ENCODE results near the gene DHCR7. TPM values are rescaled to one million over a fixed set of nuclear protein-coding genes. Genes with fewer than 3 reads are reported as not detected.

The DHCR7 gene
- total RNA-seq, 2 experiments from 2014 or later = 29.5 to 30.1 TPM

GRCh38 chr11:71474141-71474770, 26.1 kb upstream of the DHCR7 start:
- DNase-seq = no peak
- H3K4me3 Mint-ChIP-seq = no peak overlapping the region
- H3K27ac Mint-ChIP-seq = no peak overlapping the region
- POLR2A ChIA-PET = no interaction called here
- CTCF ChIA-PET = no interaction called here
- H3K4me1 Mint-ChIP-seq = no peaks in the 10 kb centered on the region
- no peaks in the 10 kb centered on the region for H3K27me3 Mint-ChIP-seq
- peaks cover 23% of the 10 kb centered on the region for H3K36me3 Mint-ChIP-seq (ENCODE audit: low read depth)
- H3K9me3 Mint-ChIP-seq = no peaks in the 10 kb centered on the region

GRCh38 chr11:71473793-71474080, 25.5 kb upstream of the DHCR7 start:
- Mint-ChIP-seq H3K27me3 (no peaks in the 10 kb centered on the region), H3K9me3 (no peaks in the 10 kb centered on the region), H3K27ac (no peak overlapping the region), H3K4me3 (no peak overlapping the region), H3K36me3 (ENCODE audit: low read depth) (peaks cover 23% of the 10 kb centered on the region), H3K4me1 (no peaks in the 10 kb centered on the region)
- ChIA-PET POLR2A (no interaction called here), CTCF (no interaction called here)
- no peak for DNase-seq

- H3K27me3 Mint-ChIP-seq = no peaks in the 10 kb centered on the region
- DNase-seq = no peak
- peaks cover 21% of the 10 kb centered on the region for H3K36me3 Mint-ChIP-seq (ENCODE audit: low read depth)
- ChIA-PET CTCF (no interaction called here), POLR2A (no interaction called here)
- no peaks in the 10 kb centered on the region for H3K9me3 Mint-ChIP-seq
- no peaks in the 10 kb centered on the region for H3K4me1 Mint-ChIP-seq
- no peak overlapping the region for H3K27ac Mint-ChIP-seq
- no peak overlapping the region for H3K4me3 Mint-ChIP-seq
These were observed 25.0 kb upstream of the DHCR7 start for GRCh38 chr11:71472941-71473792.

GRCh38 chr11:71472357-71472885, 24.2 kb upstream of the DHCR7 start:
- H3K36me3 Mint-ChIP-seq (ENCODE audit: low read depth) = peaks cover 21% of the 10 kb centered on the region
- ChIA-PET POLR2A (no interaction called here), CTCF (no interaction called here)
- no peaks in the 10 kb centered on the region for H3K27me3 Mint-ChIP-seq
- H3K27ac Mint-ChIP-seq = no peak overlapping the region
- no peaks in the 10 kb centered on the region for H3K9me3 Mint-ChIP-seq
- no peaks in the 10 kb centered on the region for H3K4me1 Mint-ChIP-seq
- H3K4me3 Mint-ChIP-seq = no peak overlapping the region
- DNase-seq = no peak

GRCh38 chr11:71470946-71471345, 22.8 kb upstream of the DHCR7 start:
- ChIA-PET POLR2A (no interaction called here), CTCF (no interaction called here)

GRCh38 chr11:71467164-71467563, 19.0 kb upstream of the DHCR7 start:
- H3K27me3 Mint-ChIP-seq = no peaks in the 10 kb centered on the region
- ChIA-PET POLR2A (no interaction called here), CTCF (no interaction called here)
- no peak for DNase-seq
- H3K4me1 Mint-ChIP-seq = no peaks in the 10 kb centered on the region
- no peak overlapping the region for H3K27ac Mint-ChIP-seq
- no peaks in the 10 kb centered on the region for H3K9me3 Mint-ChIP-seq
- H3K4me3 Mint-ChIP-seq = no peak overlapping the region
- peaks cover 29% of the 10 kb centered on the region for H3K36me3 Mint-ChIP-seq (ENCODE audit: low read depth)

More at GRCh38 chr11:71470946-71471345, 22.8 kb upstream of the DHCR7 start:
- DNase-seq = no peak
- Mint-ChIP-seq H3K36me3 (ENCODE audit: low read depth) (peaks cover 22% of the 10 kb centered on the region), H3K4me1 (no peaks in the 10 kb centered on the region), H3K27me3 (no peaks in the 10 kb centered on the region), H3K27ac (no peak overlapping the region), H3K4me3 (no peak overlapping the region), H3K9me3 (no peaks in the 10 kb centered on the region)

- no peak overlapping the region for H3K27ac Mint-ChIP-seq
- H3K4me1 Mint-ChIP-seq = no peaks in the 10 kb centered on the region
- no peak for DNase-seq
- POLR2A ChIA-PET = no interaction called here
- H3K27me3 Mint-ChIP-seq = no peaks in the 10 kb centered on the region
- no peaks in the 10 kb centered on the region for H3K9me3 Mint-ChIP-seq
- CTCF ChIA-PET = no interaction called here
- no peak overlapping the region for H3K4me3 Mint-ChIP-seq
- H3K36me3 Mint-ChIP-seq (ENCODE audit: low read depth) = peaks cover 31% of the 10 kb centered on the region
These were observed 18.2 kb upstream of the DHCR7 start for GRCh38 chr11:71466358-71466757.

- H3K27me3 Mint-ChIP-seq = no peaks in the 10 kb centered on the region
- POLR2A ChIA-PET = no interaction called here
- DNase-seq = no peak
- CTCF ChIA-PET = no interaction called here
- peaks cover 3% of the 10 kb centered on the region for H3K4me1 Mint-ChIP-seq
- H3K9me3 Mint-ChIP-seq = no peaks in the 10 kb centered on the region
- H3K27ac Mint-ChIP-seq = no peak overlapping the region
- no peak overlapping the region for H3K4me3 Mint-ChIP-seq
- peaks cover 42% of the 10 kb centered on the region for H3K36me3 Mint-ChIP-seq (ENCODE audit: low read depth)
These were observed 16.9 kb upstream of the DHCR7 start for GRCh38 chr11:71465054-71465453.

- no peak overlapping the region for H3K4me3 Mint-ChIP-seq
- ChIA-PET POLR2A (no interaction called here), CTCF (no interaction called here)
- H3K36me3 Mint-ChIP-seq (ENCODE audit: low read depth) = peaks cover 49% of the 10 kb centered on the region
- no peak for DNase-seq
- no peak overlapping the region for H3K27ac Mint-ChIP-seq
- H3K9me3 Mint-ChIP-seq = no peaks in the 10 kb centered on the region
- H3K4me1 Mint-ChIP-seq = peaks cover 3% of the 10 kb centered on the region
- H3K27me3 Mint-ChIP-seq = no peaks in the 10 kb centered on the region
These were observed 15.4 kb upstream of the DHCR7 start for GRCh38 chr11:71463331-71464211.

- Mint-ChIP-seq H3K27ac (peak overlapping the region; percentile 62), H3K4me3 (no peak overlapping the region), H3K36me3 (ENCODE audit: low read depth) (peaks cover 54% of the 10 kb centered on the region), H3K4me1 (peaks cover 6% of the 10 kb centered on the region), H3K9me3 (no peaks in the 10 kb centered on the region), H3K27me3 (no peaks in the 10 kb centered on the region)
- ChIA-PET POLR2A (no interaction called here), CTCF (no interaction called here)
- DNase-seq = no peak
These were observed 14.5 kb upstream of the DHCR7 start for GRCh38 chr11:71462726-71463125.

- H3K36me3 Mint-ChIP-seq (ENCODE audit: low read depth) = peaks cover 49% of the 10 kb centered on the region
- H3K27ac Mint-ChIP-seq = no peak overlapping the region
- no peak overlapping the region for H3K4me3 Mint-ChIP-seq
- H3K4me1 Mint-ChIP-seq = peaks cover 6% of the 10 kb centered on the region
- POLR2A ChIA-PET = no interaction called here
- no peaks in the 10 kb centered on the region for H3K27me3 Mint-ChIP-seq
- no peak for DNase-seq
- CTCF ChIA-PET = no interaction called here
- no peaks in the 10 kb centered on the region for H3K9me3 Mint-ChIP-seq
These were observed 13.5 kb upstream of the DHCR7 start for GRCh38 chr11:71461696-71462095.

- peaks cover 56% of the 10 kb centered on the region for H3K36me3 Mint-ChIP-seq (ENCODE audit: low read depth)
- H3K4me3 Mint-ChIP-seq = no peak overlapping the region
- no peak for DNase-seq
- no peaks in the 10 kb centered on the region for H3K27me3 Mint-ChIP-seq
- H3K4me1 Mint-ChIP-seq = peaks cover 17% of the 10 kb centered on the region
- H3K9me3 Mint-ChIP-seq = no peaks in the 10 kb centered on the region
- ChIA-PET POLR2A (no interaction called here), CTCF (no interaction called here)
- H3K27ac Mint-ChIP-seq = no peak overlapping the region
These were observed 11.7 kb upstream of the DHCR7 start for GRCh38 chr11:71459767-71460320.

Measured in activated CD4-positive, alpha-beta T cell treated with anti-CD3 and anti-CD28 coated beads, Interleukin-2, amount 10 ng/mL, durations not matched to agents 7 days and 5 days (primary cell).